Activated CD4-positive, alpha-beta T cell treated with anti-CD3 and anti-CD28 coated beads for 48 hours (primary cell): ENCODE data around the gene HELZ2.

ENCODE experiments used
- DNase-seq: peaks from one replicate; pipeline ENCODE4 v3.0.0-alpha.2; 2020

HELZ2 gene

DNA sequence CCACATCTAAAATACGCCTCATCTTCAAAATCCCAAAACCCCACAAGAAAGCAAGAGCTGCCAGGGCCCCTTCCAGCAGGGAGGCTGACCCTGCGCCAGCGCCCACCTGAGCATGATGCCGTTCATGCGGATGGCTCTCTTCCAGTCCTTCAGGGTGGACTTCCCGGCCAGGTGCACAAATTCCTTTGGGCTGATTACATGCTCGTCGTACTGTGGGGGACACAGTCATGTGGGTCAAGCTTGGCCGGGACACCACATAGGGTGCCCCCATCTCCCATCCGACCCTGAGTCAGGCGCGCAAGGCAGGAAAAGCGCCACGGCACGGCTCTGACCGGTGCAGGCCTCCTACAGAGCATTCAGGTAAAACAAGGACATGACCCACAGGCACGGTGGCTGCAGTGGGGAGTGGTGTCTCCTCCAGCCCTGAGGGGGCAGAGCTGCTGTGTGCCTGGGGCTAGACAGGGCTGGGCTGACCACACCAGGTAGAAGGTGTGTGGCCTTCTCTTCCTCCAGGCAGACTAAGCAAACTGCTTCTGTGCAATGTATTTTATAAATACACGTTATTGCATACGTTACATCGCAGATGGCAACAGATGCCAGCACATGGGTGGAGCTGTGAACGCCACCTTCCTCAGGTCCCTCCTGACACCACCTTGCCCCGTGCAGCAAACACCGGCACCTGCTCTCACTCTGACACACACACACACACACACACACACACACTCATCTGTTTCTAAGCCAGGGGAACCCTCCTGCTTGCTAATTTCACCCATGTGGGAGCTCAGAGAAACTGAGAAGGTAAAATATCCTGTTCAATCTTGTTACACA, 23.8 kb upstream of the HELZ2 start:
- no peak for DNase-seq

DNA sequence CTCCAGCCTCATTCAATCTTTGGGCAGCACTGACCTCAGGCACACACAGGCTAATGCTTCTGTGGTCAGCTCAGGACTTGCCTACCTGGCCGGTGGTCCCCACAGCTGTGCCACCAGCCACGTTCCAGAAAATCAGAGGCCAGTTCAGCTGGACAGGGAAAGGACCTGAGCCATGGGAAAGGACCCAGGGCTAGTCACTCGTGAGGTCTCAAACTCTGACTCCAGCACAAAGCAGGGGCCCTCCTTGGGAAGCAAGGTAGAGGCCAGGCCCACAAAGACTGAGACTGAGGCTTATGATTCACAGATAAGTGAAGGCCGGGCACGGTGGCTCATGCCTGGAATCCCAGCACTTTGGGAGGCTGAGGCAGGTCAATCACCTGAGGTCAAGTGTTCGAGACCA, 22.4 kb upstream of the HELZ2 start:
- no peak for DNase-seq

DNA sequence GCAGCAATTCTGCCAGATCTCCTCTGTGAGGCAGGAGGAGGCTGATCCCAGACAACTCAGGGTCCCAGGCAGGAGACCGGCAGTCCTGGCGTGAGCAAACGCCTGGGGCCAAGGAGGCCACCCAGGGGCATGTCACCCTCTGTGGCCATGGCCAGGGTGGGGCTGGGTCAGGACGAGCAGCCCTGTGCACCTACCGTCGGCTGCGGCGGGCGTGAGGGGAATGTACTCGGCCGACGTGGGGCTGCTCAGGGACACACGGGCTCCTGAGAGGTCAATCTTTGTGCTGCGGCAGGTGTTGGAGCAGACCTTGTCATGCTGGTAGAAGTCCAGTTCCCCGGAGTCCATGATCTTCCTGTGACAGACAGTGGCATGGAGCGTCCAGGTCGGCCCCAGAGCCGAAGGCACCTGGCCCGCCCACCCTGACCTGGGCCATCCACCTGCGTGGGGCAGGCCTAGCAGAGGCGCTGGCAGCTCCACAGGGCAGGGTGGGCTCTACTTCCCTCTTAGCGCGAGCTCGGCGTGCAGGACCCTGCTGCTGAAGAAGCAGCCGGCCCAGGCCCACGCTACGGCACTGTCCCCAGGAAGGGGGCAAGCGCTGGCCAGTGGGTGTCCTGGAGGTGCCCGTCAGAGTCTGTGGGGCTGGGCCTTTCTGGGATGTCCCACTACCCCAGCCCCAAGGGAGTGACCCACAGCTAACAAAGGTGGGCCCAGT, 21.5 kb upstream of the HELZ2 start:
- DNase-seq: no peak

DNA sequence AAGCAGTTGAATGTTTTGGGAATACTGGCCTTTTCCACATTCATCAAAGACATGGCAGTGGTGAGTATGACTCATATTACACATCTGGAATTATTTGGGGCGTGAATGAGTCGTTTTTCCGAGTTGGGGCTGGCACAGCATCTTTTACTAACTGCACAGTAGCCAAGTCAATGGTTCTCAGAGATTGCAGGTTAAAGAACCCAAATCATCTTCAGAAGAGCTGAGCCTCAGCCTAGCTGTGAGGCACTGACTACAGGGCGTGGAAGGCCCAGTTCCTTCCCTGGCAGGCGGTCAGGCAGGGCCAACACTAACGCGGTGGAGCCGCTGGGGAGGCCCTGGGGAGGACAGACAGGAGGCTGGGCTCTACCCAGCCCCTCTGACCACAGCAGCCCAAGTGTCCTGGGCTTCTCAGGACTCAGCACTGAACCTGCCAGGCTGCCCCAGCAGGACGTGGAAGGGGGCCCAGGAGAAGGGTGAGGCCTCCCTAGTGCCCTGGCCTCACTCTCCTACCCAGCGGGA, 20.1 kb upstream of the HELZ2 start:
- DNase-seq: no peak

DNA sequence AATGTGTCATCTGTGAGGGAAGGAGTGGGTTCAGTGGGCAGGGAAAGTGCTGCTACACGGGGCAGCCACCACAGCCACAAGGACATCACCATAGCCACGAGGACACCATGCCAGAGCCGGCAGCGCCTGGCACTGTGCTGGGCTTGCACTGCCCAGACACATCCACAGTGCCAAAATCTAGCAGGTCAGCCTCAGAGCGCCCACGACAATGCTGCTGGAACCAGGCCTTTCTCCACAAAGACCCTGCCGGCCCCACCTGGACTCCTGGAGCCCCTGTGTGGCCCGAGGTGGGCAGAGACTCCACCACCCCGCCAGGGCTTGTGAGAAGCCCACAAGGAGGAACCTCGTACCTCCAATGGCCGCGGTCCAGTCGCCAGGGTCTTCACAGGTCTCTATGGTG, 18.6 kb upstream of the HELZ2 start:
- DNase-seq: no peak

DNA sequence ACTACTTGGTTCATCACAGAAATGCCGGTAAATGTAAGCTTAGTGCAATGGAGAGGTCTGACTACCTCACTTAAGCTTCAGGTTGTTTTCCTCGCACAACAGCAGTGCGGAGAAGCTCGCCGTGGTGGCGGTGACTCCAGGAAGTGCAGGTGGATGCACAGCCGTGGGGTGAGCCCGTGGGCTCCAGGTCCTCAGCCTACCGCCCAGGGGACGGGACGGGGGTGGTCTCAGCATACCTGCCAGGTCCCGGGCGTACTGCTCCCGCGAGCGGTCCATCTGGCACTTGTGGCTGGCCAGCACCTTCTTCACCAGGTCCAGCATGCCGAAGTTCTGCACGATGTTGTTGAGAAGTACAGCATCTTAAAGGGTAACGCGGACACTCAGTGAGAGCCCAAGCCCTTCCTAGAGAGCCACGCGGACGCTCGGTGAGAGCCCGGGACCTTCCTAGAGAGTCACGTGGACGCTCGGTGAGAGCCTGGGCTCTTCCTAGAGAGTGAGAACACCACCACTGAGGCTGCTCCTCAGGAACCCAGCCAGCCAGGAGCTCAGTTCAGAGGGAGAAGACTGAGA, 17.8 kb upstream of the HELZ2 start:
- DNase-seq: no peak

DNA sequence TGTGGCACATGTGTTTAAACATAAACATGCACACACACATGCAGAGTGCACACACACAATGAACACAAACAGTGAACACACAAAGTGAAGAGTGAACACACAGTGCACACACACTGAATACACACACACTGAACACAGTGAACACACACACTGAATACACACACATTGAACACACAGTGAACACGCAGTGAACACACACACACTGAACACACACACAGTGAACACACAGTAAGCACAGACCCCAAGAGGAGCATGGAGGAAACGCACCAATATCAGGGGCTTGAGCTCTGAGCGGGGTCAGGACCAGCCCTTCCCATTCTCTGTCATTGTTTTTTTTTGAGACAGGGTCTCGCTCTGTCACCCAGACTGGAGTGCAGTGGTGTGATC, 17.1 kb upstream of the HELZ2 start:
- DNase-seq: no peak

DNA sequence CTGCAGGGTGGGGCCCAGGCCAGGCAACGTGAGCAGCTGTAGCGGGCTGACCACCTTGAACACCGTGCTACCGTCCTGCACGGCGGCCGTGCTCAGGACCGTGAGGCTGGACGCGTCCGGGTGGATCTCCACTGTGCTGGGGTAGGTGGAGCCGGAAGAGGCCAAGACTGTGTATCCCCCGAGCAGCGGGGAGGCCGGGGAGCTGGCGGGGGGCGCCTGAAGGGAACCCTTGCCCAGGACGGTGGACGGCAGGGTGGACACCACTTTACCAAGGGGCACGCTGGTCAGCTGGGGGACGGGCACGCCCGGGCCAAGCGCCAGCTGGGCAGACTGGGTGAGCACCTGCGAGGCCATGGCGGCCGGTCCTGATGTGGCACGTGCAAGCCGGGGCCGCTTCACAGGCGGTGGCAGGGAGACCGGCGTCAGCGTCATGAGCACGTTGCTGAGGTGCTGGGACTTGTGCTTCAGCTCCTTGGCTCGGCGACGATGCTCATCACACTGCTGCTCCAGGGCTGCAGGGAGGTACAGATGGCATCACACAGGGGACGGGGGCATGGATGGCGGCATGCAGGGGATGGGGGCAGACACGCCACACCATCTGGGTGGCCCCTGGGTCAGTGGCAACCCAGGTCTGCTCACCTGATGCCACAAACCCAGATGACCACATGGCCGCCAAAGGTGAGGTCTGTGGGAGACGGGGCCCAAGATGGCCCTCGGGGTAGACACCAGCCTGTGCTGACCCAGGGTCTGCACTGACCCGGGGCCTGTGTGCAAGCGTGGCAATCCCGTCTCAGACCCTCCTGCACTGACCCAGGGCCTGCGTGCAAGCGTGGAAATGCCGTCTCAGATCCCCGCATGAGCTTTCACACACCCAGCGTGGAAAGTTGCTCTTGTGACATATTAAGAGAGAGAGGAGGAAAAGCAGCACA, 16.4 kb upstream of the HELZ2 start:
- no peak for DNase-seq

DNA sequence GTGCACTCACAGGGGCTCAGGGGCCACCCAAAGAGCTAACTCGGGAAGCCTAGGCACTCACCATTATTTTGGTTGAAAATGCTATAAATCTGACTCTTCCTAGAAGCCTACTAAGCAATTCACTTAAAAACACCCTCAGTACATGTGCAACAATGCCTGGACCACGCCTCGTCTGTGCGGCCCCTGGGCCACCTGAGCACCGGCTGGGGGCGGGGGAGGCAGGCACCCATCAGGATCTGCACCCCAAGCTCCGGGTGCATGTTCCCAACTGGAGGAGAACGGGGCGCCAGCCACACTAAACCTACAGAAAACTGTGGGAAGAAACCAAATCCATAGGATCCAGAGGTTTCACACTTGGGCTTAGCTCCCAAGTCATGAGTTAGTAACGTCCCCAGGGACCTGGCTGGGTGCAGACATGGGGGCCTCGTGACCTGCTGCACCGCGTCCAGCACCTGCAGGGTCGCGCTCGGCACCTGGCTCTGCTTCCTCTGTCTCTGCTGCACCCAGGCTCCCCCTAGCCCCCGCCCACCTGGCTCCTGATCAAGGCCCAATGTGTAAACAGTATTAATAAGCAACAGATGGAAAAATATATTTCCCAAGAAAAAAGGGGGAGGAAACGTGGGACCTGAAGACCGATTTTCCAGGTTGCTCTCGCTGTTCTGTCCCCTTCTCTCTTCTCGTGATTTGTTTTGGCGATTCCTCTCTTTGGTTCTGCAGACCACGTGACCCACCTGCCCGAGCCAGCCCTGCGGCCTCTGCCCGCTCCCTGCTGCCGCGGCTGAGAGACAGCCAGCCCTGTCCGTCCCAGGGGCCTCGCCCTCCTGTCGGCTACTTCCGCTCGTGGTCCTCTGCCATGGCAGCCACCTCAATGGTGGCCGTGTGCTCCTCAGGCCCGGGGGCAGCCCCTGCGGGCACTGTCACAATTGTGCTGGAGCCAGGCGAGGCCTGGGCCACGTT, 15.5 kb upstream of the HELZ2 start:
- no peak for DNase-seq

DNA sequence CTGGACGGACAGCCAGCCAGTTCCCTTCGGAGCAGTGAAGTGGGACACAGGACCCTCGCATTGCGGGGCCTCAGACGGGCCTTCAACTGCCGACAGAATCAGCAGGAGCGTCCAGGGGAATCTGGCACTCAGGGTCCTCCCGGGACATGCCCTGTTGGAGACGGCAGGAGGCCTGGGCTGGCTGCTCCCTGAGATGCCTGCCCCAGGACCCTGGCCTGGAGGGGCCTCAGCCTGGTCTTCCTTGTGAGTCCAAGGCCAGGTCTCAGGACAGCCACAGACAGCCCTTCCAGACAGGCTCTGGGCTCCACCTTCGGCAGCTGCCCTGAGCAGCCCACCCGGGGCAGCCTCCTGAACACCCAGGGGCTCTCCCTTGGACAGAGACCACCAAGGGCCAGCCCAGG, 14.6 kb upstream of the HELZ2 start:
- no peak for DNase-seq

DNA sequence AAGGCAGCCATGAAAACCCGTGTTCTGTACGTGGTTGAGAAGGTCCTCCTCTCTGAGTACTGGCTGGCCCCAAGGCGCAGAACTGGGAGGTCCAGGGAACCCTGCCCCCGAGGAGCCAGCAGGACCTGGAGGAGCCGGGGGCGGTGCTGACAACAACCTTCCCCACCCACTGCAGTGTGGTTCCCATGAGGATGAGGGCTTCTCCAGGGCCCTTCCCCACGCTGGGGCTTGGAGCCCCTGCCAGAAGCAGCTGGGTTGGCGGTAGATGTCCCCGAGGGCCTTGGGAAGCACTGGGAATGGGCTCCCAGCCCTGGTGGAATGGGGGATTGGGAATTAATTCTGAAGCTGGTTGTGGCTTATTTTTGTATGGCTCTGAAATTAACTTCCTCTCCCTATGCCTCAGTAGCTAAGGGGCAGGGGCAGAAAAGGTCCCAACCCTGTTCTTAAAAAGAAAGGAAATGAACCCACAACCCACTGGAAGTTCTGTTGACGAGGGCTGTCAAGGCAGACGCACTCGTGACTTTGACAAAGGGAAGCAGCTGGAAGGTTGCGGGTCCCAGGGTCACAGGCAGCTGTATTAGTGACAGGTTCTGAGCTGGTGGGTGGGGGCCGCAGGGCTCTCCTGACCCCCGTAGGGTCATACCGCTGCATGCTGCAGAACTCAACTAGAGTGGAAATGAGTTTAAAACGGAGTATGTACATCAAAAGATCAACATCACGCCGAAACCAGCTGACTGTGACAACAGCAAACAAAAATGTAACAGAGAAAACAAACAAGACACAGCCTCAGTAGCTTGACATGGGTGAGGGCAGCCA, 13.9 kb upstream of the HELZ2 start:
- no peak for DNase-seq

DNA sequence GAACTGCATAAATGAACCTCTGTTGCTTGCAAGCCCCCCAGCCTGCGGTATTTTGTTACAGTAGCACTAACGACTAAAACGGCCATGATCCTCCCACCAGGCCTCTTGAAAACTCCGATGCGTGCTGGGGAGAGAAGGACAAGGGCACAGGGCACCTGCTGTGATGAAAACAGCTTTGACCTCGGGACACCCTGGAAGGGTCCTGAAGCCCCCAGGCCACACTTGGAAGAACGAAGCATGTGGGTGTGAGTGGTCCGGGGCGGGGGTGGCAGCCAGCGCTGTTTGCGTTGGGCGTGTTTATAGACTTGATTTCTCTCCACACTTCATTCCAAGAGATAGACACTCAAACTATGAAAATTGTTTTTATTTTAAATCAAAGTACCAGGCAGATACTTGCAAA, 13.2 kb upstream of the HELZ2 start:
- DNase-seq: no peak

DNA sequence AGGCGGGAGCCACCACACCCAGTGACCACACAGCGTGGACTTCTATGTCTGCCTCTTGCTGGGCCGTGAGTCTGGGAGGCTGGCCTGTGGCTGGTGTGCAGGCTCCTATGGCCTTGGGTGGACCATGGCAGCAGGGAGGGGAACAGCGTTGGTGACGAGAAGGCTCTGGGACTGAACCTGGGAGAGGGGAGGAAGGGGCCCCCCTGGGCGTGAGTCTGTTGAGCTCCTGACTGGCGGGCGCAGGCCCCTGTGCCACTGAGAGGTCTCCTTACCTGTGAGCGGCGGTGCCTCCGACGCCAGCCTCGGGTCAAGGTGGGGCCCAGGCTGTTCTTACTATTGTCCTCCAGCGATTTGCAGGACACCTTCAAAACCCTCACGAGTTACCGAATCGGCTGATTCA, 12.8 kb upstream of the HELZ2 start:
- DNase-seq: no peak

DNA sequence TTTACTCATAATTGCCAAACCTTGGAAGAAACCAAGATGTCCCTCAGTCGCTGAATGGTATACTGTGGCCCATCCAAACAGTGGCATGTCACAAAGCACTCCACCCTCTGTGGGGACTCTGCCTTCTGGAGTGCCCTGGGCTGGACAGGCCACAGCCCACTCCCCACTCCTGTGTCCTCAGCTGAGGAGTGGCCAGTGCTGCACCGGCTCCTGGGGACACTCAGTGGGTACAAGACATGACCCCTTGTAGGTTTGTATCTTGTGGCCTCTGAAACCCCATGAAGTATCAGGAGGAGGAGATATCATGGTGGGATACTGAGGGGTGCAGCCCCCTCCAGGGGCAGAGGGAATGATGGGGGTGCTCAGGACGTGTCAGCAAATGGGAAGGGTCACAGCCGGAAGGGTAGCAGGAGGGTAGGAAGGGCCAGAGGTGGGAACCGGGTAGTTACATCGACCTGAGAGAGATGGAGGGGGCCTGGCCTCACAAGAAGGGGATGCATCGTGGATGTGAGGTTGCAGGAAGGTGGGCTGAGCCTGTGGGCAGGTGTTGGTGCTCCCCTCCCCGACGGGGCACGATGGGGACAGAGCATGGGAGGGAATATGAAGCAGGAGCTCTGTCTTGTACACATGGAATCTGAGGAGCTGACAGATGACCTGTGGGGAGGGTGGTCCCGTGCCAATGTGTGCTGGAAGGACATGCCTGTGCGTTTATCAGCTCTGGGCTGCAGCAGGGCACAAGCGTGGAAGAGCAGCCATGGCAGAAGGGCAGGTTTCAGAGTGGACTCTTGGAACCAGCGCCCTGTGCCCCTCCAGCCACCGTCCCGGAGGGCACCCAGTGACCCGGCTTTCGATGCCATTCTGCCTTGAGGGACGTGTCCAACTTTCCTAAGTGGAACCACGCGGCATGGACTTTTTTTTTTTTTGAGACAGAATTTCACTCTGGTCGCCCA, 11.9 kb upstream of the HELZ2 start:
- DNase-seq: no peak

DNA sequence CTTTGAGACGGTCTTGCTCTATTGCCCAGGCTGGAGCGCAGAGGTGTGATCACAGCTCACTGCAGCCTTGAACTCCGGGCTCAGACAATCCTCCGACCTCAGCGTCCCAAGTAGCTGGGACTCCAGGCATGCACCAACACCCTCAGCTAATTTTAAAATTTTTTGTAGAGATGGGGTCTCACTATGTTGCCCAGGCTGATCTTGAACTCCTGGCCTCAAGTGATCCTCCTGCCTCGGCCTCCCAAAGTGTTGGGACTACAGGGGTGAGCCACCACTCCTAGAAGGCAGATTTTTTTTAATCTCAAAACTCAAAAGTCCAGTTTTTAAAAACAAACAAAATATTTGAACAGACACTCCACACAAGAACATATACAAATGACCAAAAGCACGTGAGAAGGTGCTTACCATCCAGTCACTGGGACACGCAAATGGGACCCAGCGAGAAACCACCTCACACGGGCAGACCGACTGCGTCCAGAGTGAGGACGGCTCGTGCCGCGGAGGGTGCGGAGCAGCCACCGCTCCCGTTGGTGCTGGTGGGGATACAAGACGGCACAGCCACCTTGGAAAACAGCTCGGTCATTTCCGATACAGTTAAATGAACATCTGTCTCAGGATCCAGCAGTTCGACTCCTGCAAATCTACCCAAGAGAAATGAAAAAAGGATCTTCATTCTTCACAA, 8.5 kb upstream of the HELZ2 start:
- no peak for DNase-seq

DNA sequence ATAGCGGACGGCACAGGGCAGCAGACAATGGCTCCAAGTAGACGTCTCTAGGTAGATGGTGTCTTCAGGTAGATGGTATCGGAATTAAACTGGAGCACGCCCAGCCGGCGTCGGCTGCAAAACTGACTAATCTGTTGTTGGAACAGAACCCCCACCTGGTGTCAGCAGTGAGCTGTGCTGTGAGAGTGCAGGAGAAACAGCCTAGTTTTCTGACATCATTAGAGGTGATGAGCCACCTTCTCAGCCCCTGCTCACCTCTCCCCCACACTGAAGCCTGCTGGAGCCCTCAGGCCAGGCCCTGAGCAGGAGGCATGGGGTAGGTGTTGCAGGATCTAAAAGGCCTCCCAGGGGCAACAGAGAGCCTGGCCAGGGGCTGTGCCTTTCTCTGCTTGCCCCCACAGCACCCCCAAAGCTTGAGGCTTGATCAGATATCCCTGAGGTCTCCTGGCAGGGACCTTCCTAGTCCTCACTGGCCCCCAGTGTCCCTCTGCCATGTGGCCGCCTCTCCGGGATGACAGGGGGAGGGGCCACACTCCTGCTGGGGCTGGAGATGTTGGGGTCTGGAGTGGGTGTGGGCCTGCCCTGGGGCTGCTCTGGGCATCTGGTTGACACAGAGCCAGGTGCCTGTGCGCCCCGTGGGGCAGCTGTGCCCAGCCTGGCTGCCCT, 6.9 kb upstream of the HELZ2 start:
- DNase-seq: peak; percentile 82

DNA sequence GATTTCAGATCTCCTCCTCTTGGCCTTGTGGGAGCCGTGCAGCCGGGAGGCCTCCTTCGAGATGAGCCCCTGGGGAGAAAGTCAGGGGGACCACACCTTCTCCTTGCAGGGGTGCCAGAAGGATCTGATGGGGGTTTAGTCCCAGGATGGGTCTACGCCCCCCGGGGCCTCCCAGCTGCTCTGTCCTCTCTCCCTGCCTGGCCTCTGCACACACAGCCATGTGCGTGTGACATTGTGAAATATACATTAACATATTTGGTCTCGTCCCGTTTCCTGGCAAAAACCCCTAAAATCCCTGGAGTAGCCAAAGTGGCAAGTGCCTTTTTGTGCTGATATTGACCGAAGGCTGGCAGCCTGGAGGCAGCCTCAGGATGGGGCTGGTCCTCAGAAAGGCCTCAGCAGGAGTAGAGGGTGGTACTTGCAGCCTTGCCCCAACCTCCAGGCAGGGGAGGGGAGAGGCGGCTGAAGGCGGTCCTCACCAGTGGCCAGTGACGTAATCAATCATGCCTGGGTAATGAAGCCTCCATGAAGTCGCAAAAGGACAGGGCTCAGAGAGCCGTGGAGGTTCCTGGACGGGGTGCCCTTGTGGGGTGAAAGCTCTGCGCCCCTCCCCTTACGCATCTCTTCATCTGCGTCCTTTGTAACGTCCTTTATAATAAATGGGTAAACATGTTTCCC, 5.1 kb upstream of the HELZ2 start:
- no peak for DNase-seq
